Activated CD4-positive, alpha-beta T cell treated with anti-CD3 and anti-CD28 coated beads, Interleukin-2, amount 10 ng/mL, durations not matched to agents 7 days and 5 days (primary cell): ENCODE data around the gene TNFAIP8. TPM values are rescaled to one million over a fixed set of nuclear protein-coding genes. Genes with fewer than 3 reads are reported as not detected.

ENCODE experiments used
- CTCF ChIA-PET: fragments of 350-600 bp; sonication (Branson Sonifier 250); formaldehyde crosslinking; loops from one replicate; lab custom pipeline; 2021; ENCODE audit warnings: antibody characterized with exemption; lab: Charles Lee
- POLR2A ChIA-PET: fragments of 350-600 bp; sonication (Branson Sonifier 250); formaldehyde crosslinking; loops from one replicate; lab custom pipeline; 2021; ENCODE audit warnings: antibody characterized with exemption; lab: Charles Lee
- DNase-seq: peaks from one replicate; pipeline ENCODE4 v3.0.0-alpha.2; 2020
- H3K27ac Mint-ChIP-seq: one replicate; pipeline ENCODE4 v1.8.0; 2021; ENCODE audit warnings: mild to moderate bottlenecking, moderate library complexity, mixed read lengths
- H3K27me3 Mint-ChIP-seq: one replicate; pipeline ENCODE4 v1.8.0; 2021; ENCODE audit warnings: mixed read lengths
- H3K36me3 Mint-ChIP-seq: one replicate; pipeline ENCODE4 v1.8.0; 2021; ENCODE audit warnings: low read depth, mixed read lengths
- H3K4me1 Mint-ChIP-seq: one replicate; pipeline ENCODE4 v1.8.0; 2021; ENCODE audit warnings: mixed read lengths
- H3K4me3 Mint-ChIP-seq: one replicate; pipeline ENCODE4 v1.8.0; 2021; ENCODE audit warnings: mild to moderate bottlenecking, moderate library complexity, mixed read lengths
- H3K9me3 Mint-ChIP-seq: one replicate; pipeline ENCODE4 v1.8.0; 2021; ENCODE audit warnings: mixed read lengths
- total RNA-seq, 2 experiments: library from RNA; stranded (reverse); gene quantifications; one replicate each; pipeline ENCODE4 v1.2.3, GENCODE V29; 2021

The TNFAIP8 gene
- total RNA-seq, 2 experiments from 2014 or later = 167 to 184 TPM

DNA sequence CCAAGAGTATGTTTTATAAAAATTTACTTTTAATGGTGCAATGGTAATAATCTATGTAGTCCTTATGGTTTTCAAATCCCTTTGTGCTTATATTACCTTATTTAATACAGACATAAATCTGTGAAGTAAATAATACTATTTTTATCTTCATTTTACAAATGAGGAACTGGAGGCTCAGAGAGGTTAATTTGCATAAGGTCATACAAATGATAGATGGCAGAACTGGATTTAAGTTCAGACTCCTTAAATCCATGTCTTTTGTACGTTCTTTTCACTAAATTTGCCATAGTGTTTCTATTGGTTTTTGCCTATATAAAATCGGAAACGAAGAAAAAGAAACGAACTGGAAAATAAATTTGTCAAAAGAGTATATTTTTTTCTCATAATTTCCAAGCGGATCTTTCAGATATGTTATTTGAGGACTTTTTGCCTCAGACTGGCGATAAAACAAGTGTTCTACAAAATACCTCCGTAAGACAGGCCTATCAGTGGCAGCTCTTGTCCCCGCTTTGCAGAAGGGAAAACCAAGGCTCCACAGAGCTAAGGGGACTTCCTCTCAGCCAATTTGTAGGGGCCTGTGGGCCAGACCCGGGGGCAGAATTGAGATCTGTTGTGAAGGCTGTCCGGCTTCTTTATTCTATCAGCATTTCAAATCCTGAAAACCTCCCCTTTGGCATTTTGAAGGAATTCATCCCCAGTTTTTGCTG lies 1.1 kb upstream of the TNFAIP8 start:
- POLR2A ChIA-PET = no interaction called here
- CTCF ChIA-PET = interaction anchor here (1.2 to 2.9 kb wide), 2 partner anchors 10 to 12 kb away, joined by 8 read pairs; no protein-coding TSS in a partner anchor
- no peaks in the 10 kb centered on the region for H3K27me3 Mint-ChIP-seq
- no peak for DNase-seq
- peak overlapping the region; percentile 87 for H3K27ac Mint-ChIP-seq
- no peaks in the 10 kb centered on the region for H3K9me3 Mint-ChIP-seq
- peaks cover 51% of the 10 kb centered on the region for H3K36me3 Mint-ChIP-seq
- H3K4me3 Mint-ChIP-seq = peak overlapping the region; percentile 86
- peaks cover 93% of the 10 kb centered on the region for H3K4me1 Mint-ChIP-seq

GRCh38 chr5:119355244-119355638 lies 578 bp upstream of the TNFAIP8 start:
- no peaks in the 10 kb centered on the region for H3K27me3 Mint-ChIP-seq
- no peaks in the 10 kb centered on the region for H3K9me3 Mint-ChIP-seq
- CTCF ChIA-PET = interaction anchor here (1.0 to 2.9 kb wide), 3 partner anchors 9 to 15 kb away, joined by 4 to 8 read pairs (median 4); no protein-coding TSS in a partner anchor
- peak overlapping the region; percentile 87 for H3K27ac Mint-ChIP-seq
- H3K4me1 Mint-ChIP-seq = peaks cover 93% of the 10 kb centered on the region
- H3K4me3 Mint-ChIP-seq = peak overlapping the region; percentile 86
- peaks cover 55% of the 10 kb centered on the region for H3K36me3 Mint-ChIP-seq
- peak; percentile 44 for DNase-seq
- POLR2A ChIA-PET = interaction anchor here (0.6 to 1.4 kb wide), 2 partner anchors 15 to 37 kb away, joined by 3 to 4 read pairs; no protein-coding TSS in a partner anchor

DNA sequence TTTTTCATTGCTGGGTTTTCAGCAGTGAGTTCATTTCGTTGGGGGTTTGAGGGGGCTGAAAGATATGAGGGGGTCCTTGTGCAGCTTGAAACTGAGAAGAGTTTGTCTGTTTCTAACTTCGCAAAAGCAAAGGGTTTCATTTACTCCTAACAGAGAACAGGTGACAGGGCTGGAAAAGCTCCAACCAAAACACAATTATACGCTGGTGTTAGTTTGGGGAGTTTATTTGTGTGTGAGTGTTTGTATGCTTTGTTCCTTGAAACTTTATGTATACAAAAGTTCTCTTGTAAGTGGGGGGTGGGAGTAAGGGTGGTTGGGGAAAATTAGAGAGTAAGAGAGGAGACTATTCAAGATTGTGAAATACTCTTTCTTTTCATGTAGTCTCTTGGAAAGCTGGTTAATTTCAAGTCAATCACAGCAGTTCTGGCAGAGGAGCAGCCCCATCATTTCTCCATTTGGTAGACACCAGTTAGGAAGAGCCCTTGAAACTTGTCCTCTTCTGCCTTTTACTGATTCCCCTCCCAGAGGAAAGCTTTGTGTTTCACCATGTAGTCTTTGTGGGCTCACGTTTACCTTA lies 881 bp downstream of the TNFAIP8 start:
- Mint-ChIP-seq H3K9me3 (no peaks in the 10 kb centered on the region), H3K36me3 (peaks cover 60% of the 10 kb centered on the region), H3K4me1 (peaks cover 95% of the 10 kb centered on the region), H3K4me3 (peak overlapping the region; percentile 86), H3K27ac (peak overlapping the region; percentile 87), H3K27me3 (no peaks in the 10 kb centered on the region)
- no peak for DNase-seq
- ChIA-PET POLR2A (interaction anchor here (1.4 kb wide), 1 partner anchor 17 kb away, joined by 4 read pairs; no protein-coding TSS in a partner anchor), CTCF (interaction anchor here (0.8 to 3.8 kb wide), 15 partner anchors 8 to 369 kb away, joined by 3 to 19 read pairs (median 6); no protein-coding TSS in a partner anchor)

DNA sequence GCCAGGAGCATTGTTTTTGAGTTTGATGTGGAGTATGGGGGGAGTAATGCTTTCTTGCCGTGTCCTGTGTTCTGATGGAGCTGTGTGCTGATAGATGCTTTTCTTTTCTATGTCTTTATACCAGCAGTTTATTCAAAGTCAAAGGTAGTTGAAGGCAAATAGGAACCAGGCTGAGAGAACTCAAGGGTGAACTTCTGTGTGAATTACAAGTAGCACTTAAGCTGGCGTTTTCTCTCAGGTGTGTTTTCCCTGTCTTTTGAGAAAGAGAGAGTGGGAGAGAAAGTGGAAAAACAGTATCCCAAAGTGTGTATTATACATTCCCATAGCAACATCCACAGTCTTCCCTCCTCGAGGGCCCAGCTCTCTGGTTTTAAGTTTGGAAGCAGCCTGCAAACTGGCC lies 1.5 kb downstream of the TNFAIP8 start:
- CTCF ChIA-PET = interaction anchor here (0.6 to 3.8 kb wide), 13 partner anchors 7 to 369 kb away, joined by 3 to 19 read pairs (median 6); no protein-coding TSS in a partner anchor

GRCh38 chr5:119357808-119358529 lies 2.1 kb downstream of the TNFAIP8 start:
- Mint-ChIP-seq H3K4me1 (peaks cover 95% of the 10 kb centered on the region), H3K27me3 (no peaks in the 10 kb centered on the region), H3K4me3 (peak overlapping the region; percentile 86), H3K36me3 (peaks cover 62% of the 10 kb centered on the region), H3K9me3 (no peaks in the 10 kb centered on the region), H3K27ac (peak overlapping the region; percentile 87)
- POLR2A ChIA-PET = interaction anchor here (0.5 kb wide), 1 partner anchor 42 kb away, joined by 3 read pairs; no protein-coding TSS in a partner anchor
- CTCF ChIA-PET = interaction anchor here (0.6 to 3.8 kb wide), 14 partner anchors 7 to 370 kb away, joined by 3 to 19 read pairs (median 6); no protein-coding TSS in a partner anchor
- DNase-seq = no peak

More for the DNA sequence above, 1.5 kb downstream of the TNFAIP8 start:
- peaks cover 95% of the 10 kb centered on the region for H3K4me1 Mint-ChIP-seq
- H3K4me3 Mint-ChIP-seq = peak overlapping the region; percentile 86
- POLR2A ChIA-PET = interaction anchor here (0.5 kb wide), 1 partner anchor 41 kb away, joined by 3 read pairs; no protein-coding TSS in a partner anchor
- peaks cover 61% of the 10 kb centered on the region for H3K36me3 Mint-ChIP-seq
- no peak for DNase-seq
- peak overlapping the region; percentile 87 for H3K27ac Mint-ChIP-seq
- H3K27me3 Mint-ChIP-seq = no peaks in the 10 kb centered on the region
- no peaks in the 10 kb centered on the region for H3K9me3 Mint-ChIP-seq

GRCh38 chr5:119358530-119358900 lies 2.7 kb downstream of the TNFAIP8 start:
- H3K9me3 Mint-ChIP-seq = no peaks in the 10 kb centered on the region
- H3K27me3 Mint-ChIP-seq = no peaks in the 10 kb centered on the region
- no peak for DNase-seq
- POLR2A ChIA-PET = no interaction called here
- H3K4me1 Mint-ChIP-seq = peaks cover 95% of the 10 kb centered on the region
- peak overlapping the region; percentile 34 for H3K4me3 Mint-ChIP-seq
- H3K36me3 Mint-ChIP-seq = peaks cover 64% of the 10 kb centered on the region
- CTCF ChIA-PET = interaction anchor here (1.0 to 3.8 kb wide), 4 partner anchors 8 to 25 kb away, joined by 3 to 19 read pairs (median 9); no protein-coding TSS in a partner anchor
- peak overlapping the region; percentile 75 for H3K27ac Mint-ChIP-seq

DNA sequence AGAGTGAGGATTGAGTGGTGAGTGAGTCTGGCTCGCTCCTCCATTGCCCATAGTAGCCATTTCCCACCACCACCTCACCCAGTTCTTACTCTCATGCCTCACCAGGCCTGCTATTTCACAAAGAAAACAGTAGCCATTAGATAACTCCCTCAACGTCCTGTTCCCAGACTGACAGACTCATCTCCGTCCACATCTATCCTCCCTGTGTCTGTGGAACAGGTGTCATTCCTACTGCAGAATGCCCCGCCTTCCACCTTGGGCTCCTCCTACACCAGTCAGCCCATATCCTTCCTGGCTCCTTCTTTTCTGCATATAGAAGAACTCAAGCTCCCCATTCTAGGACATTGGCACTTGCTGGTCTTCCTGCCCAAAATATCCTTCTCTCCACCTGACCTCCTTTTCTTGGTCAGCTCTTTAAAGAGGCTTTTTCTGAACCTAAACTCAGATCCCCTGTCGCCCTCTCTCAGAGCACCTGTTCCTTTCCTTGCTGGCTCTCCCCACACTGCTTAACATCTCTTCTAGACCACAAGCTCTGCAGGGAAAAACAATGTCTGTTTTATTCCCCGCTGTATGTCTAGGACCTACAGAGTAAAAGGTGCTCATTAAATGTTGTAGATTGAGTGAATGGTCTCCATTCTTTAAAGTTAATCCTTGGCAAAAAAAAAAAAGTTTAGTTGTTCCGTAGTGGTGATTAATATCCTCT lies 3.2 kb downstream of the TNFAIP8 start:
- POLR2A ChIA-PET = interaction anchor here (0.6 kb wide), 2 partner anchors 27 to 30 kb away, joined by 3 to 4 read pairs; no protein-coding TSS in a partner anchor
- Mint-ChIP-seq H3K27ac (peak overlapping the region; percentile 75), H3K9me3 (no peaks in the 10 kb centered on the region), H3K4me1 (peaks cover 95% of the 10 kb centered on the region), H3K27me3 (no peaks in the 10 kb centered on the region), H3K36me3 (peaks cover 65% of the 10 kb centered on the region), H3K4me3 (peak overlapping the region; percentile 34)
- CTCF ChIA-PET = interaction anchor here (0.6 to 6.0 kb wide), 9 partner anchors 8 to 68 kb away, joined by 3 to 29 read pairs (median 4); no protein-coding TSS in a partner anchor
- no peak for DNase-seq

DNA sequence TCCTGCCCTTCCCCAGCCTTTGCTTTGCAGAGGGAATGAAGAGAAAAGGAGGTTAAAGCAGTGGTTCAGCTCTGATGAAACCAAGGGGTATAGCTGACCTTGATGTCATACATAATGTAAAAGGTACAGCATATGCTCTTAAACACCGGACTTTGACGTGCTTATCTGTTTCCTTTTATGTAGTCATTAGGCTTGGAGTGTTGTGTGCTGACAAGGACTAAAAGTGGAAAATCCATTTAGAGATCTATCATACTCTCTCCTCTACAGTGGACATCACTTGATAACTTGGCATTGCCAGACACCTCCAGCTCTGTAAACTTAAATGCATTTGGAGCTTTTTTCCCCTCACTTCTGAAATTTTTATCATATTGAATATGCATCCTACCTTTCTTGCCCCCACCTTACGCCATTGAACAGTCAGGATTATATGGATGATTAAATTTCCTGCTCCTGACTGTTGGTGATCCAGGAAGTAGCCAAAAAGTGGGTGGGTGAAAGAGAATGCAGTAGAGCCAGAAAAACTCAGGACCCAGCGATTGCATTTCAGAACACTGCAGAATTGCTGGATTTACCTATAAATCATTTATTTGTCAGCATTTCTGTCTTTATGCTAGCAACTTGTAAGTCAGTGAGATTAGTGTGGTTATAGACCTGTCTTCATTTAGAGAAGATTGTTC lies 4.1 kb downstream of the TNFAIP8 start:
- POLR2A ChIA-PET = interaction anchor here (0.6 kb wide), 2 partner anchors 28 to 31 kb away, joined by 3 to 4 read pairs; no protein-coding TSS in a partner anchor
- Mint-ChIP-seq H3K9me3 (no peaks in the 10 kb centered on the region), H3K27ac (peak overlapping the region; percentile 75), H3K36me3 (peaks cover 68% of the 10 kb centered on the region), H3K27me3 (no peaks in the 10 kb centered on the region), H3K4me3 (peak overlapping the region; percentile 12), H3K4me1 (peaks cover 93% of the 10 kb centered on the region)
- DNase-seq = no peak
- CTCF ChIA-PET = interaction anchor here (0.6 to 6.0 kb wide), 15 partner anchors 7 to 69 kb away, joined by 3 to 29 read pairs (median 4); no protein-coding TSS in a partner anchor

GRCh38 chr5:119360905-119361593 lies 5.2 kb downstream of the TNFAIP8 start:
- H3K27me3 Mint-ChIP-seq = no peaks in the 10 kb centered on the region
- ChIA-PET POLR2A (no interaction called here), CTCF (interaction anchor here (0.7 to 6.0 kb wide), 11 partner anchors 12 to 373 kb away, joined by 3 to 29 read pairs (median 5); partner anchors contain the start of gene DTWD2)
- H3K4me1 Mint-ChIP-seq = peaks cover 95% of the 10 kb centered on the region
- peaks cover 1% of the 10 kb centered on the region for H3K9me3 Mint-ChIP-seq
- no peak overlapping the region for H3K4me3 Mint-ChIP-seq
- H3K36me3 Mint-ChIP-seq = peaks cover 75% of the 10 kb centered on the region
- H3K27ac Mint-ChIP-seq = no peak overlapping the region
- no peak for DNase-seq

- H3K27me3 Mint-ChIP-seq = no peaks in the 10 kb centered on the region
- no peak for DNase-seq
- peak overlapping the region; percentile 81 for H3K27ac Mint-ChIP-seq
- peaks cover 95% of the 10 kb centered on the region for H3K4me1 Mint-ChIP-seq
- ChIA-PET POLR2A (interaction anchor here (1.1 kb wide), 1 partner anchor 18 kb away, joined by 3 read pairs; no protein-coding TSS in a partner anchor), CTCF (interaction anchor here (1.0 to 6.0 kb wide), 8 partner anchors 11 to 374 kb away, joined by 3 to 29 read pairs (median 6); partner anchors contain the start of gene DTWD2)
- peaks cover 77% of the 10 kb centered on the region for H3K36me3 Mint-ChIP-seq
- H3K9me3 Mint-ChIP-seq = peaks cover 1% of the 10 kb centered on the region
- H3K4me3 Mint-ChIP-seq = no peak overlapping the region
Observed at GRCh38 chr5:119361594-119362125, 5.8 kb downstream of the TNFAIP8 start.
